H1 (cell line): Measurements from ENCODE around the gene C1QL2. TPM values are rescaled to one million over a fixed set of nuclear protein-coding genes. Genes with fewer than 3 reads are reported as not detected.

Source experiments
- CTCF ChIA-PET: fragments of 300-600 bp; sonication (Branson Sonifier 250); formaldehyde crosslinking; loops from one replicate; lab custom pipeline; 2021; ENCODE audit not compliant: partially characterized antibody; lab: Charles Lee
- POLR2A ChIA-PET: fragments of 300-600 bp; sonication (Branson Sonifier 250); formaldehyde crosslinking; loops from one replicate; lab custom pipeline; 2021; ENCODE audit warnings: inconsistent platforms; ENCODE audit not compliant: partially characterized antibody; lab: Charles Lee
- DNase-seq, 2 experiments: peaks; one replicate each; pipeline versions ENCODE4 v3.0.0 to v3.0.0-alpha.2; 2010 to 2022; ENCODE audit warnings: low spot score in 2 of 2, low read depth in 1 of 2, mixed read lengths in 1 of 2
- FAIRE-seq: peaks from 2 replicates; lab custom pipeline; 2011; peaks lifted over from hg19 to GRCh38; lab: Jason Lieb, UNC
- H2AFZ ChIP-seq: 2 replicates; pipeline ENCODE4 v1.8.1; 2012; ENCODE audit warnings: low read length, inconsistent platforms
- H2AK5ac ChIP-seq: 2 replicates; pipeline ENCODE4 v1.6.1; 2013; ENCODE audit warnings: low read depth, low read length
- H2BK120ac ChIP-seq: replicated peaks from 2 replicates; pipeline ENCODE3; 2013; ENCODE audit warnings: low read depth, low read length, inconsistent platforms
- H2BK12ac ChIP-seq: 2 replicates; pipeline ENCODE4 v1.6.1; 2013; ENCODE audit warnings: low read depth, low read length
- H2BK15ac ChIP-seq: 2 replicates; pipeline ENCODE4 v1.6.1; 2013; ENCODE audit warnings: low read length
- H2BK20ac ChIP-seq: 2 replicates; pipeline ENCODE4 v1.6.1; 2013; ENCODE audit warnings: low read length
- H2BK5ac ChIP-seq: 2 replicates; pipeline ENCODE4 v1.6.1; 2013; ENCODE audit warnings: low read depth, low read length
- H3K14ac ChIP-seq: 2 replicates; pipeline ENCODE4 v1.6.1; 2013; ENCODE audit warnings: inconsistent platforms; ENCODE audit not compliant: insufficient read length
- H3K18ac ChIP-seq: 2 replicates; pipeline ENCODE4 v1.6.1; 2013; ENCODE audit warnings: low read length; ENCODE audit errors: extremely low read depth
- H3K23ac ChIP-seq: 2 replicates; pipeline ENCODE4 v1.6.1; 2013; ENCODE audit warnings: inconsistent platforms; ENCODE audit not compliant: insufficient read length
- H3K23me2 ChIP-seq: 2 replicates; pipeline ENCODE4 v1.6.1; 2013; ENCODE audit warnings: low read depth, low read length
- H3K27ac ChIP-seq: 2 replicates; pipeline ENCODE4 v1.6.1; 2011; ENCODE audit warnings: low read depth, low read length, inconsistent platforms
- H3K27me3 ChIP-seq, 4 experiments: replicated peaks in 1 of 4; 1 replicate in 1 of 4; 2 replicates in 3 of 4; pipeline versions ENCODE4 v1.6.1 to v1.8.1; 2011 to 2013; ENCODE audit warnings: low read length in 3 of 4, mild to moderate bottlenecking in 3 of 4, inconsistent platforms in 2 of 4, mixed read lengths in 2 of 4, moderate library complexity in 1 of 4; ENCODE audit not compliant: control insufficient read depth in 3 of 4, insufficient read depth in 3 of 4; ENCODE audit errors: extremely low read depth in 1 of 4
- H3K36me3 ChIP-seq, 4 experiments: 2 replicates each; pipeline versions ENCODE4 v1.6.1 to v1.8.1; 2011 to 2013; ENCODE audit warnings: mild to moderate bottlenecking in 4 of 4, low read length in 3 of 4, moderate library complexity in 2 of 4, control low read depth in 1 of 4, inconsistent platforms in 1 of 4; ENCODE audit not compliant: insufficient read depth in 4 of 4, control insufficient read depth in 2 of 4
- H3K4ac ChIP-seq: replicated peaks from 2 replicates; pipeline ENCODE3; 2013; ENCODE audit warnings: low read length, low read depth, mixed read lengths, inconsistent platforms; ENCODE audit not compliant: insufficient read length
- H3K4me1 ChIP-seq, 4 experiments: replicated peaks in 1 of 4; 1 replicate in 1 of 4; 2 replicates in 3 of 4; pipeline versions ENCODE4 v1.6.1 to v1.8.1; 2011 to 2013; ENCODE audit warnings: low read length in 3 of 4, inconsistent platforms in 2 of 4, mixed read lengths in 1 of 4; ENCODE audit not compliant: insufficient read depth in 4 of 4, control insufficient read depth in 3 of 4
- H3K4me2 ChIP-seq, 2 experiments: 2 replicates each; pipeline versions ENCODE4 v1.6.1 to v1.8.1; 2011 to 2013; ENCODE audit warnings: low read depth in 2 of 2, low read length in 2 of 2, control low read depth in 1 of 2, inconsistent platforms in 1 of 2, mild to moderate bottlenecking in 1 of 2; ENCODE audit not compliant: insufficient read depth in 1 of 2
- H3K4me3 ChIP-seq, 4 experiments: fragments of 200-600, 300-600 bp in 1 of 4; sonication (generic), shearing (Covaris generic), sonication (Bioruptor Twin) in 1 of 4; 2 replicates each; pipeline versions ENCODE4 v1.5.1 to v1.8.1; 2011 to 2016; ENCODE audit warnings: low read length in 4 of 4, low read depth in 3 of 4, control low read depth in 2 of 4, inconsistent platforms in 2 of 4, mild to moderate bottlenecking in 2 of 4, mixed read lengths in 1 of 4, moderate library complexity in 1 of 4; ENCODE audit not compliant: insufficient read depth in 2 of 4; ENCODE audit errors: extremely low read depth in 1 of 4
- H3K56ac ChIP-seq: replicated peaks from 2 replicates; pipeline ENCODE3; 2013; ENCODE audit warnings: low read depth, mild to moderate bottlenecking, mixed read lengths, low read length, inconsistent platforms; ENCODE audit not compliant: insufficient read length
- H3K79me1 ChIP-seq: 2 replicates; pipeline ENCODE4 v1.6.1; 2013; ENCODE audit warnings: low read depth, low read length, control low read depth
- H3K79me2 ChIP-seq, 2 experiments: 2 replicates each; pipeline versions ENCODE4 v1.6.1 to v1.8.1; 2012 to 2013; ENCODE audit warnings: low read length in 2 of 2, mild to moderate bottlenecking in 2 of 2, inconsistent platforms in 1 of 2; ENCODE audit not compliant: insufficient read depth in 2 of 2, control insufficient read depth in 1 of 2
- H3K9ac ChIP-seq, 4 experiments: replicated peaks in 1 of 4; 1 replicate in 1 of 4; 2 replicates in 3 of 4; pipeline versions ENCODE4 v1.6.1 to v1.8.1; 2011 to 2013; ENCODE audit warnings: low read depth in 3 of 4, low read length in 3 of 4, control low read depth in 2 of 4, mild to moderate bottlenecking in 2 of 4, moderate library complexity in 2 of 4, inconsistent platforms in 1 of 4; ENCODE audit errors: extremely low read depth in 1 of 4
- H3K9me3 ChIP-seq, 2 experiments: 2 replicates each; pipeline versions ENCODE4 v1.6.1 to v1.8.1; 2012 to 2013; ENCODE audit warnings: mild to moderate bottlenecking in 2 of 2, moderate library complexity in 2 of 2, control low read depth in 1 of 2, inconsistent platforms in 1 of 2, low read depth in 1 of 2, low read length in 1 of 2, mixed read lengths in 1 of 2; ENCODE audit not compliant: insufficient read depth in 2 of 2
- H4K20me1 ChIP-seq, 2 experiments: replicated peaks in 1 of 2; 2 replicates each; pipeline versions ENCODE3 to v1.8.1; 2011 to 2013; ENCODE audit warnings: inconsistent platforms in 2 of 2, low read length in 2 of 2, mild to moderate bottlenecking in 1 of 2; ENCODE audit not compliant: insufficient read depth in 2 of 2, control insufficient read depth in 1 of 2
- H4K5ac ChIP-seq: 2 replicates; pipeline ENCODE4 v1.6.1; 2013; ENCODE audit warnings: low read length, low read depth, mixed read lengths, inconsistent platforms; ENCODE audit not compliant: insufficient read length
- H4K8ac ChIP-seq: 2 replicates; pipeline ENCODE4 v1.8.0; 2013; ENCODE audit warnings: mild to moderate bottlenecking, moderate library complexity, low read length, inconsistent platforms; ENCODE audit not compliant: insufficient read depth; ENCODE audit errors: extremely low read depth
- H4K91ac ChIP-seq: replicated peaks from 2 replicates; pipeline ENCODE3; 2013; ENCODE audit warnings: low read length, mixed read lengths, inconsistent platforms; ENCODE audit not compliant: insufficient read length
- BACH1 ChIP-seq: IDR thresholded peaks from 2 replicates; pipeline ENCODE4 v1.6.1; 2012; ENCODE audit warnings: low read length, improper control_type of control experiment
- CBX8 ChIP-seq: fragments of 300-800, 300-1000 bp; sonication (generic); IDR thresholded peaks from 2 replicates; pipeline ENCODE4 v1.7.1; 2016; ENCODE audit warnings: low read depth, low read length, borderline replicate concordance
- CREB1 ChIP-seq: IDR thresholded peaks from 2 replicates; pipeline ENCODE4 v1.6.1; 2012; ENCODE audit warnings: inconsistent platforms
- E2F6 ChIP-seq: IDR thresholded peaks from 2 replicates; pipeline ENCODE4 v1.6.1; 2012; ENCODE audit warnings: inconsistent platforms
- GABPA ChIP-seq: IDR thresholded peaks from 2 replicates; pipeline ENCODE4 v1.6.1; 2011; ENCODE audit warnings: mild to moderate bottlenecking, low read length, moderate library complexity, borderline replicate concordance; ENCODE audit not compliant: insufficient read depth
- JUN ChIP-seq: IDR thresholded peaks from 2 replicates; pipeline ENCODE4 v1.6.1; 2011; ENCODE audit warnings: low read depth, mild to moderate bottlenecking, improper control_type of control experiment, low read length
- KDM5A ChIP-seq: fragments of 200-600 bp; IDR thresholded peaks from 2 replicates; pipeline ENCODE4 v1.7.1; 2012; ENCODE audit warnings: mild to moderate bottlenecking, low read length, inconsistent platforms, mixed read lengths
- PHF8 ChIP-seq: fragments of 200-600 bp; sonication (generic); conservative IDR thresholded peaks from 2 replicates; pipeline ENCODE4 v1.7.1; 2012; ENCODE audit warnings: low read depth, mild to moderate bottlenecking, inconsistent platforms, low read length, moderate library complexity
- SIRT6 ChIP-seq: IDR thresholded peaks from one replicate; pipeline ENCODE4 v1.7.1; 2012; ENCODE audit warnings: low read length, inconsistent platforms
- SP1 ChIP-seq: IDR thresholded peaks from 2 replicates; pipeline ENCODE4 v1.6.1; 2011; ENCODE audit warnings: low read depth, low read length
- WGBS, 2 experiments: shearing (Covaris generic) in 1 of 2; methylation state at CpG; one replicate each; pipeline versions ENCODE4 v1.1.6 to v1.1.7; 2013 to 2015; ENCODE audit warnings: low lambda C conversion rate in 2 of 2, mixed read lengths in 2 of 2, inconsistent platforms in 1 of 2, low coverage in 1 of 2, missing lambda C conversion rate in 1 of 2; ENCODE audit not compliant: insufficient replicate concordance in 2 of 2, insufficient coverage in 1 of 2, insufficient read length in 1 of 2; ENCODE audit errors: extremely low coverage in 1 of 2, missing lambda C conversion rate in 1 of 2; 5-methylcytosine and 5-hydroxymethylcytosine counted together
- polyA plus RNA-seq, 7 experiments: library from polyadenylated mRNA; depleted of rRNA in 3 of 7; stranded (reverse) in 5 of 7; unstranded in 2 of 7; fragments of >200 nt in 5 of 7; fragments of 200-250 nt in 2 of 7; gene quantifications; 1 replicate in 5 of 7; 2 replicates in 1 of 7; 4 replicates in 1 of 7; pipeline versions ENCODE4 v1.2.1 to v1.2.3, GENCODE V29; 2011 to 2013; ENCODE audit warnings: missing spikeins in 2 of 7, mixed read lengths in 2 of 7
- total RNA-seq: library from RNA; stranded (reverse); fragmentation: NEBNext Ultra II Directional; extraction: Animal tissue kit (Norgen Biotek cat#: 25700); gene quantifications from 2 replicates; pipeline ENCODE4 v1.2.1, GENCODE V29; 2021

Gene C1QL2
- total and polyA plus RNA-seq, 2 of the 8 experiments (the other 6 are each of a cell fraction or from before 2014, with no cell fraction given), result 0.80 to 0.88 TPM

DNA sequence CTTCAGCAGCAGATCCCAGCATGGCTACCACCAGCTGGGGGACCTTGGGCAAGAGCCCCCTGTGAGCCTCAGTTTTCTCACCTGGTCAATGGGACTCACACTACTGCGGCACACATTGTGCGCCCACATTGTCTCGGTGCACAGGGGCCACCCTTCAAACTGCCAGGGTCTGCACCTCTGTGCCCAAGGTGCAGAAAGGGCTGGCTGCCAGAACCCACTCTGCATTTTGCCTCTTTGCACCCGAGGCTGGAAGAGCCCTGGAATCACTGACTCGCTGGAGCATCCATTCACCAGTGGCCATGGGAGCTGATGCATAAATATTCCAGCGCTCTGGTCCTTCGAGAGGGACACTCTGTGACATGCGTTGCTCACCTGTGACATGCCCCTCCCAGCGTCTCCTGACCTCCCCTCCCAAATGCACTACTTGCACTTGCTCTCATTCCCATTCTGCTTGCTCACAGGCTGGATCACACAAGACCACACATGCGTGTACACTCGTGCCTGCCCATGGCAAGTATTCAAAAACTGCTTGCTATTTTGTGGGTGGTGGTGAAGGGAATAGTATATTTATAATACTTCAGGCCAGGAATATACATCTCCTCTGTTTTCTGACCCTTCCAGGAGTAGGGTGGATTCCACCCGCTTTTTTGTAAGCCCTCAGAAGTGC, 18.8 kb upstream of the C1QL2 start:
- POLR2A ChIA-PET, result no interaction called here
- TF ChIP-seq KDM5A, result no peak
- TF ChIP-seq JUN, result no peak
- TF ChIP-seq E2F6, result no peak
- TF ChIP-seq BACH1, result no peak
- no peak for TF ChIP-seq GABPA
- TF ChIP-seq SP1, result no peak
- no peak for TF ChIP-seq CREB1
- no peak for TF ChIP-seq PHF8
- TF ChIP-seq CBX8, result no peak
- no peak for TF ChIP-seq SIRT6
- Histone ChIP-seq H4K91ac (no peak overlapping the region), H2BK120ac (no peak overlapping the region), H3K4ac (no peak overlapping the region), H4K5ac (no peak overlapping the region), H3K23ac (no peak overlapping the region), H2BK20ac (no peak overlapping the region), H3K14ac (no peak overlapping the region), H3K27me3 (no peaks in the 10 kb centered on the region), H3K4me1 (no peaks in the 10 kb centered on the region; a peak in 1 of 7 replicates), H3K9me3 (no peaks in the 10 kb centered on the region; a peak in 1 of 4 replicates), H3K27ac (no peak overlapping the region), H3K18ac (no peak overlapping the region), H3K4me3 (no peak overlapping the region), H3K23me2 (no peaks in the 10 kb centered on the region), H3K79me2 (no peaks in the 10 kb centered on the region), H3K79me1 (no peaks in the 10 kb centered on the region), H3K4me2 (no peak overlapping the region), H2AK5ac (no peak overlapping the region), H3K56ac (no peak overlapping the region), H2BK15ac (no peak overlapping the region), H2BK12ac (no peak overlapping the region), H4K20me1 (no peaks in the 10 kb centered on the region), H2BK5ac (no peak overlapping the region), H3K36me3 (no peaks in the 10 kb centered on the region), H3K9ac (no peak overlapping the region), H2AFZ (no peak overlapping the region), H4K8ac (peak overlapping the region; percentile 28)
- DNase-seq, result no peak
- FAIRE-seq, result no peak
- CTCF ChIA-PET, result interaction anchor here (0.7 to 5.3 kb wide), 6 partner anchors 9 to 295 kb away, joined by 3 to 59 read pairs (median 8); partner anchors contain the start of gene C1QL2
- 91% methylated on average over 12 of the region's 12 CpGs; no CpG with 5 or more reads in 1 of the 2 experiments for WGBS, 2 experiments
